NAMALWA (cell line): ENCODE data around the gene ZNF600.
A peak's percentile ranks its signal among the peaks of the same experiment; 100 is the strongest.
"Not testable (repeated sequence)": the region's sequence is repeated elsewhere in the genome, so short reads cannot be mapped to it uniquely, and the experiment has no call there.

ENCODE experiments used
- DNase-seq: peaks from one replicate; pipeline ENCODE4 v3.0.0-alpha.2; 2015; ENCODE audit warnings: low spot score

ZNF600 gene

DNA sequence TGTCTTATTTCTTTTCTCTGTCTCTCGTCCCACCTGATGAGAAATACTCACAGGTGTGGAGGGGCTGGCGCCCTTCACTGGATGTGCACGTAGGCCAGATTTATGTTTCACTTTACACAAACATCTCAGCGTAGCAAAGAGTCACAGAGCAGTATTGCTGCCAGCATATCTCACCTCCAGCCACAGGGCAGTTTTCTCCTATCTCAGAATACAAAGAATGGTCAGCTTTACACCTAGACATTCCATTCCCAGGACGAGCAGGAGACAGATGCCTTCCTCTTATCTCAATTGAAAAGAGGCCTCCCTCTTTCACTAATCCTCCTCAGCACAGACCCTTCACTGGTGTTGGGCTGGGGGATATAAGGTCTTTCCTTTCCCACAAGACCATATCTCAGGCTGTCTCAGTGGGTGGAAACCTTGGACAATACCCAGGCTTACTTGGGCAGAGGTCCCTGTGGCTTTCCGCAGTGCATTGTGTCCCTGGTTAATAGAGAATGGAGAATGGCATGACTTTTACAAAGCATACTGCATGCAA is 44.6 kb downstream of the ZNF600 start:
- DNase-seq = no peak

DNA sequence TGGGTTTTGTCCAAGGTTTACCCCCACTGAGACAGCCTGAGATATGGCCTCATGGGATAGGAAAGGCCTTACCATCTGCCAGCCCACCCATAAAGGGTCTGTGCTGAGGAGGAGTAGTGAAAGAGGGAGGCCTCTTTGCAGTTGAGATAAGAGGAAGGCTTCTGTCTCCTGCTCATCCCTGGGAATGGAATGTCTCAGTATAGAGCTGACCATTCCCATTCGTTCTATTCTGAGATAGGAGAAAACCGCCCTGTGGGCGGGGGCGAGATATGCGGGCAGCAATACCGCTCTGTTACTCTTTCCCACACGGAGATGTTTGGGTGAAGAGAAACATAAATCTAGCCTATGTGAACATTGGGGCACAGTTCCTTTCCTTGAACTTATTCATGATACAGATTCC is 45.2 kb downstream of the ZNF600 start:
- DNase-seq = not testable (repeated sequence)

DNA sequence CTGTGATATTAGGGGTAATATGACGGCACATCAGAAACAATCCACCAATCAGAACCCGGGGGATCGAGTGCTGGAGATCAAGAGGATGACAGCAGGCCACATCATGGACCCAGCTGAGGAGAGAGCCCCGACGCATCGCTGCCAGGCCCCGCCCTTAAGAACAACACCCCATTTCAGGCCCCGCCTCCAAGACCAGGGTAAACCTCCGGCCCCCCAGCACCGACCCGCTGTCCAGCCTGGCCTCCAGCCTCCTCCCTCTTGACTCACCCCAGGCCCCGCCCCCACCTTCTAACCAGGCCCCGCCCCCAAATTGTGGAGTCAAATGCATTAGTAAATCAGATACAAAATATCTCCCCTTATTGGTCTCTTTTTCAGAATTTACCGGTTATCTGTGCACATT is 47.0 kb downstream of the ZNF600 start:
- no peak for DNase-seq

DNA sequence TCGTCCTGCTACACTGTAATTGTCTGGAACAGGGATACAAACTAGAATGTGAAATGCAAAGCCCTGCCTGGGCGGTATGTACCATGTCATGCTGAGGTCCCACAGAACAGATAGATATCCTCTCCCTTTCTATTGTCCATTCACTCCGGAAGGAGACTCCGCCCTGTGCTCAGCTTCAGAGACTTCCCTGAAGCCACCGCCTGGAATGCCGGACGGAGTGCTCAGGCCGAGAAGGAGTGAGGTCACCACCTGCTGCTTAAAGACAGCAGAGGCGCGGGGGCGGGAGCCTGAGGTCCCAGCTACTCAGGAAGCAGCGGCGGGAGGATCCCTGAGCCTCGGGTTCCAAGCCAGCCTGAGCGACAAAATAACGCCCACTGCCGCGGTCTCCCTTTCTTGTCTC is 50.9 kb downstream of the ZNF600 start:
- DNase-seq = no peak

DNA sequence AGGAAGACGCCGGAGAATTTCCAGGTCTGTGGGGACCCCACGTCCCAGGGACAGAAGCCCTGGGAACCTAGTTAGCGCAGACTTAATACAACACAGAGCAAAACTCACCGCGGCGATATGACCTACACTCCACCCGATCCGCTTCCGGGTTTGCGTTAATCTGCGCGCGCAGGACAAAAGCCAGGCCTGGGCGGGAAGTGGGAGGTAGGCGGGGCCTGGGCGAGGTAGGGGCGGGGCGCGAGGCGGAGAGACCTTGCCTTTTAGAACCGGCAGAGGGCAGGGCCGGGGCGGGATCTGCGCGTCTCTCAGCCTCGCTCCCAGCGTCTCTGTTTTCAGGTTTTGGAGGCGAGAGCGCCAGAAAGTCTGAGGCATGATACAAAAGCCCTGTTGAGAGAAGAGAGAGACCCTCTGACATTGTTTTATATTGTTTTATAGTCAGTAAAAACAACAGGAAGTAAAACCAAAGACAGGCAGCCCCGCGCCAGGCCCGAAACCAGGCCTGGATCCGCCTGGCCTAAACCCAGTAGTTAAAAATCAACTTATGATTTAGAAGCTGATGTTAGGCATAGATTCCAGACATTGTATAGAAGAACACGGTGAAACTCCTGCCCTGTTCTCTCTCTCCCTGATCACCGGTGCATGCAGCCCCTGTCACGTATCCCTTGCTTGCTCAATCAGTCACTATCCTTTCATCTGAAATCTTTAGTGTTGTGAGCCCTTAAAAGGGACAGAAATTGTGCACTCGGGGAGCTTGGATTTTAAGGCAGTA is 51.5 kb downstream of the ZNF600 start, which contains the start of gene ZNF611:
Gene ZNF611, minus strand, starts transcription at position 152 of the 769 bp plus-strand sequence. CDS start 19,150 bp downstream, outside the sequence.
- peak; percentile 96 for DNase-seq

DNA sequence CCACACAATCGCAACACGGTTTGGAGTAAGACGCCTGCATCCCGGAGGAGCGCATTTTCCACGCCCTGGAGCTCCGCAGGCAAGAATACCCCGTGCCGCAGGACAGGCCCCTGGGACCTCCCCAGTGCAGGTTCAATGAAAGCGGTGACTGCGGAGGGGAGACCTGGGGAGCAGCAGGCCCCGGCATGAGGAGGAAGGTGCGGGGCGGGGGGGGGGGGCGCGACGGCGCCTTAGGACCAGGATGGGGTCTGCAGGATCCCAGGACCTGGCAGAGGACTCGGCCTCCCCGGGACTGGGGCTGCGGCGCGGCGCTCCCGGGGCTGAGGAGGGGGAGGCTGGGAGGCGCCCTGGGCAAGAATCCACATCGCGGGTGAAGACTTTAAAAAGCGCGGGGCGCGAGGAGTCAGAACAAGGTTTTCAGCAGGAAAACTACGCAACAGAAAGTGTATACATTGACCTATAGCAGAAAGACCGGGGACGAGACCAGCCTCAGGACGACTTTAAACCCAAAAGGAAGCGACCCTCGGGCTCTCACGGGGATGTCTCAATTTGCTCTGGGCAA is 52.2 kb downstream of the ZNF600 start:
- no peak for DNase-seq

DNA sequence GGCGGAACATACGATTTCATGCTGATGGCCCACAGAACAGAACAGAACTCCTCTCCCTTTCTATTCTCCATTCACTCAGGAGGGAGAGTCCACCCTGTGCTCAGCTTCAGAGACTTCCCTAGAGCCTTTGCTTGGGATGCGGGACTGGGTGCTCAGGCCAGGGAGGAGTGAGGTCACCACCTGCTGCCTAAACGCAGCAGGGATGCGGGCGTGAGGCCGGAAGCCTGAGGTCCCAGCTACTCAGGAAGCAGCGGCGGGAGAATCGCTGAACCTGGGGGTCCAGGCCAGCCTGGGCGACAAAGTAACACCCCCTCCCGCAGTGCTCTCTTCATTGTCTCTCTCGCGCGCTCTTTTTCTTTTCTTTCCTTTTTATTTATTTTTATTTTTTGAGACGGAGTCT is 60.5 kb downstream of the ZNF600 start:
- DNase-seq = not testable (repeated sequence)

DNA sequence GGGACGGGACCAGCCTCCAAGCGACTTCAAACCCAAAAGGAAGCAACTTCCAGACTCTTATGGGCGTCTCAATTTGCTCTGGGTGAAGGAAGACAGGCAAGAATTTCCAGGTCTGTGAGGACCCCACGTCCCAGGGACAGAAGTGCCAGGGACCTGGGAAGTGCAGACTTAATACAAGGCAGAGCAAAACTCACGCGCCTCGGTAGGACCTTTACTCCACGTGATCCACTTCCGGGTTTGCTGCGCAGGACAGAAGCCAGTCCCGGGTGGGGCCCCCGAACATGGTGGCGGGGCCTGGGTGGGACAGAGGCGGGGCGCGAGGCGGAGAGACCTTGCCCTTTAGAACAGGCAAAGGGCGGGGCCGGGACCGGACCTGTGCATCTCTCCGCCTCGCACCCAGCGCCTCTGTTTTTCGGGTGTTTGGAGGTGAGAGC is 61.0 kb downstream of the ZNF600 start:
- no peak for DNase-seq

DNA sequence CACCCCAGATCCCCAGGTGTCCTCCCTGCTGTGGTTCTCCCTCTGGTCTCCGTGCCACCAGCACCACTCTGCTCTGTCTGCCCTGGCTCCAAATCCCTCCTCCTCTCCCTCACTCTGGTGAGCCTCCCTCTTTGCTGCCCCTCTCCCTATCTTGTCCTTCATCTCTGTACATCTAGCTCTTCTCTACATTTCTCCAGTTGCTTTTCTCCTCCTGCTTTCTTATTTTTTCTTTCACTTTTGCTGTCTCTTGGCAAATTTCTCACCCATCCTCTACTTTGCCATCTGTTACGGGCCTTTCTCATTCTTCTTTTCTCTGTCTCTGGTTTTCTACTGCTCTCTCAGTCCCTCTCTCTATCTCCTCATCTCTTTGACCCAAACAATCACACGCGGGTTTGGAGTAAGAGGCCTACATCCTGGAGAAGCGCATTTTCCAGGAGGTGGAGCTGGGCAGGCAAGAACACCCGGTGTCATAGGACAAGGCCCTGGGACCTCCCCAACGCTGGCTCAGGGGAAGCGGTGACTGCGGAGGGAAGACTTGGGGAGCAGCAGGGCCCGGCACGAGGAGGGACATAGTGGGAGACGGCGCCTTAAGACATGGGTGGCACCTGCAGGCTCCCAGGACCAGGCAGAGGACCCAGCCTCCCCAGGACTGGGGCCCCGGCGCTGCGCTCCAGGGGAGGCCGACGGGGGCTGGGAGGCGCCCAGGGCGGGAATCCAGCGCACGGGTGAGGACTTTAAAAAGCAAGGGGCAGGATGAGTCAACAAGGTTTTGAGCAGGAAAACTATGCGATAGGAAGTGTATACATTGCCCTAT is 61.7 kb downstream of the ZNF600 start:
- DNase-seq = no peak

DNA sequence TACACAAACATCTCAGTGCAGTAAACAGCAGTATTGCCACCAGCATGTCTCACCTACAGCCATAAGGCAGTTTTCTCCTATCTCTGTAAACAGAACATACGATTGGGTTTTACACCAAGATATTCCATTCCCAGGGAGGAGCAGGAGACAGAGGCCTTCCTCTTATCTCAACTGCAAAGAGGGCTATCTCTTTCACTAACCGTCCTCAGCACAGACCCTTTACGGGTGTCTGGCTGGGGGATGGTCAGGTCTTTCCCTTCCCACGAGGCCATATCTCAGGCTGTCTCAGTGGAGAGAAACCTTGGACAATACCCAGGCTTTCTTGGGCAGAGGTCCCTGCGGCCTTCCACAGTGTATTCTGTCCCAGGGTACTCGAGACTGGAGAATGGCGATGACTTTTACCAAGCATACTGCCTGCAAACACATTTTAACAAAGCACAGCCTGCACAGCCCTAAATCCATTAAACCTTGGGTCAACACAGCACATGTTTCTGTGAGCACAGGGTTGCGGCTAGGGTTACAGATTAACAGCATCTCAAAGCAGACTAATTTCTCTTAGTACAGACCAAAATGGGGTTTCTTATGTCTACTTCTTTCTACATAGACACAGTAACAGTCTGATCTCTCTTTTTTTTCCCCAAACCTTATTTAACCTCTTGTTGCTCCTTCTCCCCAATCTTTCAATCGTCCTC is 62.5 kb downstream of the ZNF600 start:
- DNase-seq = not testable (repeated sequence)

DNA sequence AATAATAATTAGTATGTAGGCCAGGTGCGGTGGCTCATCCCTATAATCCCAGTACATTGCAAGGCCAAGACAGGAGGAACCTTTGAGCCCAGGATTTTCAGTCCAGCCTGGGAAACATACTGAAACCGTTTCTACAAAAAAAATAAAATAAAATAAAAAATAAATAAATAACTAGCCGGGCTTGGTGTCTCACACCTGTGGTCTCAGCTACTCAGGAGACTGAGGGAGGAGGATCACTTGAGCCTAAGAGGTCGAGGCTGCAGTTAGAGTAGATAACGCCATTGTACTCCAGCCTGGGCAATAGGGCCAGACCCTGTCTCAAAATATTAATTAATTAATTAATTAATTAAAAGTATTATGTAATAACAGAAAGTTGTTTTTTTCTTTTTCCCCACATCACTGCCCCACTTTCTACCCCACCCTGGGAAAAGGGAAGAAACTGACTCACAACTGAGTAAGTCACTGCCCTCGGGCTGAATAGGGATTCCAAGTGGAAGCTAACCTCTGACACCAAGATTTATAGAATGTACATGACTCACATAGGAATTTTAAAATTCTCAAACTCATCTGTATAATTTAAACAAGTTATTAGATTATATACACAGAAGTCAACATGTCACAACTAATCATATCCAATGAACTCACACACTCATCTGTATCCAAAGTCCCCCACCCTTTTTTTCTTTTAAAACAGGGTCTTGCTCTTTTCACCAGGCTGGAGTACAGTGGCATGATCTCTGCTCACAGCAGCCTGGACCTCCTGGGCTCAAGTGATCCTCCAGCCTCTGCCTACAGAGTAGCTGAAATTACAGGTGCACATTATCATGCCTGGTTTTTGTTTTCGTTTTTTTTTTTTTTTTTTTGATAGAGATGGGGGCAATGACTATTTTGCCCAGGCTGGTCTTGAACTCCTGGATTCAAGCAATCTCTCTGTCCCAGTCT is 64.3 kb downstream of the ZNF600 start:
- no peak for DNase-seq

DNA sequence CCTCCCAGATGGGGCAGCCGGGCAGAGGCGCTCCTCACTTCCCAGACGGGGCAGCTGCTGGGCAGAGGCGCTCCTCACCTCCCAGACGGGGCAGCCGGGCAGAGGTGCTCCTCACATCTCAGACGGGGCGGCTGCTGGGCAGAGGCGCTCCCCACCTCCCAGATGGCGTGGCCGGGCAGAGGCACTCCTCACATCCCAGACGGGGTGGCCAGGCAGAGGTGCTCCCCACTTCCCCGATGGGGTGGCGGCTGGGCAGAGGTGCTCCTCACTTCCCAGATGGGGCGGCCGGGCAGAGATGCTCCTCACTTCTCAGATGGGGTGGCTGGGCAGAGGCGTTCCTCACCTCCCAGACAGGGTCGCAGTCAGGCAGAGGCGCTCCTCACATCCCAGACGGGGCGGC is 66.0 kb downstream of the ZNF600 start:
- DNase-seq = not testable (repeated sequence)

DNA sequence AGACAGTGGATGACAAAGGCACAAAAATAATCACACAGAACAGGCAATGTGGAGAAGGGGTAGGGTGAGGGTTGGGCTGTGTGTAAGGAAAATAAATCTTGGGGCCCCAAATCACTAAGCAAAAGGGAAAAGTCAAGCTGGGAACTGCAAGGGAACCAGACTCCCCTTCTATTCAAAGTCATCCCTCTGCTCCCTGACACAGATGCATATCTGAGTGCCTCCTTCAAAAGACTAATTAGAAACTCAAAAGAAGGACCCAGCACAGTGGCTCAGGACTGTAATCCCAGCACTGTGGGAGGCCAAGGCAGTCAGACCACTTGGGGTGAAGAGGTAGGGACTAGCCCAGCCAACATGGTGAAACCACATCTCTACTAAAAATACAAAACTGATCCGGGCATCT is 70.1 kb downstream of the ZNF600 start:
- no peak for DNase-seq

DNA sequence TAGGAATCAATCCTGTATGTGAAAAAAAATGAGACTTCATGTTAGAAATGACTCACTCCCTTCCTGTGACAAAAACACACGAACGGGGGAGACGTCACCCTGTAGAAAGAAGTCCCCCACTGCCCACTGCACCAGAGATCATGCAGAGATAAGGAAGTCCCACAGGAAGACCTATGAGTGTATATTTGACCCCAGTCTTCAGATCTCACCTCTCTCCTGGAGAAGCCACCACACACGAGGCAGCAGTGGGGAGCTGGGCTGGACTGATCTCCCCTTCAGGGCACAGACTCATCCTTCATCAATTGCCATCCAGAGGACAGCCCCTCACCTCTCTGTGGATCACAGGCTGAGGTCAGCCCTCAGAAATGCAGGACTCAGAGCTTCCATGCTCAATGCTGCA is 70.7 kb downstream of the ZNF600 start:
- DNase-seq = not testable (repeated sequence)

DNA sequence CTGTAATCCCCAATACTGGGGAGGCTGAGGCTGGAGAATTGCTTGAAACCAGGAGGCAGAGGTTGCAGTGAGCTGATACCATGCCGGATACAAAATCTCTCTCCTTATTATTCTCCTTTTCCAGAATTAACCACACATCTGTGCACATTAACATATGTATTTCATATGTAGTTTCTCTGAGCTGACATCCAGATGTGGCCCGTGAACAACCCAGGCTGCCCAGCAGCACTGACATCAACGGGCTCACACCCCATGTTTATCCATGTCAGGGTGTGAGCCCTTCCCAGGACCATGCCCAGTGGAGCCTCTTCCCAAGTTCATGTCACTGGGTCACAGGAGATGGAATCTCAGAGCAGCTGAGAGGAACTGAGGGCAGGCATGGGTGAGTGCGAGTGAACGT is 71.3 kb downstream of the ZNF600 start:
- DNase-seq = not testable (repeated sequence)
